Adrenal gland (tissue), 5 donors: Measurements from ENCODE around the gene SERPINA1.

Experiments used
- CTCF ChIP-seq, 6 experiments: fragments of 450-650 bp in 4 of 6; fragments of 200-600 bp in 2 of 6; sonication (generic) in 1 of 6; IDR thresholded peaks; 1 replicate in 5 of 6; 2 replicates in 1 of 6; pipeline versions ENCODE4 v1.5.1 to v1.8.0; 2016 to 2021; ENCODE audit warnings: antibody characterized with exemption in 6 of 6, mild to moderate bottlenecking in 2 of 6, moderate library complexity in 1 of 6
- POLR2A ChIP-seq, 2 donors: fragments of 450-650 bp; IDR thresholded peaks; one replicate each; pipeline ENCODE4 v1.6.1; 2017; ENCODE audit warnings: antibody characterized with exemption in 2 of 2, mild to moderate bottlenecking in 2 of 2, moderate library complexity in 1 of 2
- donor health status: DM: no; HTN: no; CAD: no.

GRCh38 chr14:94394025-94394493 lies 5.7 kb upstream of the SERPINA1 start:
- no peak for TF ChIP-seq POLR2A (IDR thresholded peaks at IDR 0.05)
- no peak for TF ChIP-seq CTCF (IDR thresholded peaks at IDR 0.05)
